Stimulated activated CD8-positive, alpha-beta memory T cell treated with anti-CD3 and anti-CD28 coated beads, Interleukin-4, amount 100 ng/mL, for 1 hour (primary cell): Measurements from ENCODE around the gene HELLS.
"Not testable (repeated sequence)": the region's sequence is repeated elsewhere in the genome, so short reads cannot be mapped to it uniquely, and the experiment has no call there.

Source experiments
- DNase-seq, 2 donors: peaks; one replicate each; pipeline ENCODE4 v3.0.0-alpha.2; 2020; ENCODE audit warnings: low read depth in 2 of 2, low spot score in 1 of 2

Gene HELLS

GRCh38 chr10:94545391-94546048 is at the start of gene HELLS:
Gene HELLS, plus strand, starts transcription at chr10:94545788. Its CDS starts 134 bp downstream, at chr10:94545922.
- DNase-seq, result peak; percentile 23 to 41

GRCh38 chr10:94496010-94496409 is 49.6 kb upstream of the HELLS start:
- no peak for DNase-seq

- no peak for DNase-seq
These were observed 48.9 kb upstream of the HELLS start for GRCh38 chr10:94496646-94497045.

- DNase-seq, result no peak
These were observed 45.5 kb upstream of the HELLS start for GRCh38 chr10:94500063-94500462.

DNA sequence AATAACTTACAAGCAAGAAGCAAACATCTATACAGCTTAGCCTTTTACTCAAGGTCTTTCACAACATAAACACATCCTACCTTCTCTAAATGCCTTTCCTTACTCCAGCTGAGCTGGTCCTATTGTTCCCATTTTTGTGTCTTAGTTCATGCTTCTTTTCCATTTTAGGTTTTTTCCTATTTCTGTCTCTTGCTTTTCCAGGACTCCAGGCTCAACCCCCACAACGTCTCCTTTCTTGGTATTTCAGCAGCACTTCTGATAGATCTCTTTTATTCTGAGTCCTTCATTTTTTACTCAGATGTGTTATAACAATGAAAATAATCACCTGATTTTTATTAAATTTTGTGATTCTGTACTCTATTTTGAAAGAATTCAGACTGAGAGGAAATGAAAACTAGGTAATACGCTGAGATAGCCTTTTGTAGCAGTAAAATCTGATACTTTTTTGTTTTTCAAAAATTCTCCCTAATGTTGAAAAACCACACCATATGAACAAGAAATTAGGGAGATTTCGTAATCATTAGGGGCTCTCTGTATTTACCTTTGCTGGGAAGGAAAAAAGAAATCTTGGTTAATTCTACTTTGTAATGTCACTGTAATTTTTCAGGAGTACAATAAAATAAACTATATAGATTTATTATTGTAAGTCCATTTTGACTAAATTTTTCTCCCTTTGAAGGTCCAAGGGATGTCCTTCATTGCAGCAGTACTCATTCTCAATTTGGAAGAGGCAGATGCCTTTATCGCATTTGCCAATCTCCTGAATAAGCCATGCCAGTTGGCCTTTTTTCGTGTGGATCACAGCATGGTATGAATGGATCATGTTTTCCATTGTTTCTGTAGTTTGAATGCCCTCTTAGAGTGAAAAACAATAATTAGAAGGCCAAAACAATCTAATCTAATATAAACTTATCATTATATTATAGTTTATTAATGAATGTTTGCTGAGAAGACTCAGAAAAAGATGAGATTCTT is 24.0 kb upstream of the HELLS start:
- DNase-seq, result no peak

- no peak for DNase-seq
These were observed 21.4 kb upstream of the HELLS start for GRCh38 chr10:94524146-94524545.

DNA sequence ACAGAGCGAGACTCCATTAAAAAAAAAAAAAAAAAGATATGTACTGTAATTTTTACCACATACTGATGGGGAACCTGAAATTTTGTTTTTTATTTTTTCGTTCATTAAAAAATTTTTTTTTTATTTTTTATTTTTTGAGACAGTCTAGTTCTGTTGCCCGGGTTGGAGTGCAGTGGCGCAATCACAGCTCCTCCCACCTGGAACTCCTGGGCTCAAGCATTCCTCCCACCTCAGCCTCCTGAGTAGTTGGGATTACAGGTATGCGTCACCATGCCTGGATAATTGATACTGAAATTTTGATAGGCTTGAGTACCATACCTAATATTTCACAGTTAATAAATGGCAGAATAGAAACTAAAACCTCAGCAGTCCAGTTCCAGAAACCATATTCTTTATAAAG is 20.9 kb upstream of the HELLS start:
- no peak for DNase-seq

DNA sequence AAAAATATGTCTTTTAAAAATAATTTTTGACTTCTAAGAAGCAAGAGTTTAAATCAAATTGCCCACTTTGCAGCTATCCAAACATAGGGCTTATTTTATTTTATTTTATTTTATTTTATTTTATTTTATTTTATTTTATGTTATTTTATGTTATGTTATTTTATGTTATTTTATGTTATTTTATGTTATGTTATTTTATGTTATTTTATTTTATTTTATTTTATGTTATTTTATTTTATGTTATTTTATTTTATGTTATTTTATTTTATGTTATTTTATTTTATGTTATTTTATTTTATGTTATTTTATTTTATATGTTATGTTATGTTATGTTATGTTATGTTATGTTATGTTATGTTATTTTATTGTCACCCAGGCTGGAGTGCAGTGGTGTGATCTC is 14.0 kb upstream of the HELLS start:
- DNase-seq, result not testable (repeated sequence)

GRCh38 chr10:94533027-94533426 is 12.6 kb upstream of the HELLS start:
- no peak for DNase-seq

GRCh38 chr10:94542282-94542681 is 3.3 kb upstream of the HELLS start:
- DNase-seq, result not testable (repeated sequence)

DNA sequence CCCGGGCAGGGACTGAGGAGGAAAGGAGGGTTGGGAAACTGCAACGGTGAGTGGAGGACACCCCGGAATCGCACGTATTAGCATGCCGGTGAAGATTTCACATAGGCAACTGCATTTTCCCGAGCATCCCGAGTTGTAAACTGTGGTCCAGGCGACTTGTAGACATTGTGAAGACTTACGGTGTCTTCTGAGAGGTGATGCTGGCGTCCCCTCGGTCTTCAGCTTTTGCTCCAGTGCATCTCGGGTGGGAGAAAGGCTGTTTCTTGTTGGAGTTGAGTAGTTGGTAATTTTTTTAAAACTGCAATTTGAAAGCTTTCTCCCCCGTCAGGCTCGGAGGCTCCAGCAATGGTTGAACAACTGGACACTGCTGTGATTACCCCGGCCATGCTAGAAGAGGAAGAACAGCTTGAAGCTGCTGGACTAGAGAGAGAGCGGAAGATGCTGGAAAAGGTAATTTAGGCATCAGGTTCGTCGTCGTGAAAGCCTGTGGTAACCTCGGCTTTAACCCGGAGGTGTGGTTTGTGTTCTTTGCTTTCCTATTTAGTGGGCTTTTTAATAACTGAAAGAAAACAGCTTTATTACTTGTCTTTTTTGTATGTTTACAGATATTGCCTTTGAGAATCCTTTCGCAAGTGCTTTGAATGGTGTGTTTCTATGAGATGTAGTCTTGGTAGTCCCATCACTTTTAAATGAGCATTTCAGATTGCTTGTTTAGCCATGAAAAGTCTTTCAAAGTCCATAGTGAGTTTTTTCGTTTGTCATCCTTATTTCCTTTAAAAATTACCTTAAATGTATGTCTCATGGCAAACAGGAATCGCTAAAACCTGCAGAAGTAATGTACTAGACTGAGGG is 687 bp downstream of the HELLS start:
- DNase-seq, result no peak

DNA sequence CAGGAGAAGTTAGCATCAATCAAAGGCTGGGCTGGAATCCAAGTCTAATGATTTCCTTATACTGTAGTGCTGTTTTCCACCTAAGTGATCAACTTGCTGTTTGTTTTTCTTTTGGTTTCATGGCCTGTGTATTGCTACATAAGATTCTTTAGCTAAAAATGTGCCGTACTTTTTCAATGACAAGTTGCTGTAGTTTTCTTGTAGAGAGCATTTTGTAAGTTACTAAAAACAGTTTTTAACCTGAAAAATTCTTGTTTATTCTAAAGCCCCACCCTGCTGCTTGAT is 1.3 kb downstream of the HELLS start:
- no peak for DNase-seq

DNA sequence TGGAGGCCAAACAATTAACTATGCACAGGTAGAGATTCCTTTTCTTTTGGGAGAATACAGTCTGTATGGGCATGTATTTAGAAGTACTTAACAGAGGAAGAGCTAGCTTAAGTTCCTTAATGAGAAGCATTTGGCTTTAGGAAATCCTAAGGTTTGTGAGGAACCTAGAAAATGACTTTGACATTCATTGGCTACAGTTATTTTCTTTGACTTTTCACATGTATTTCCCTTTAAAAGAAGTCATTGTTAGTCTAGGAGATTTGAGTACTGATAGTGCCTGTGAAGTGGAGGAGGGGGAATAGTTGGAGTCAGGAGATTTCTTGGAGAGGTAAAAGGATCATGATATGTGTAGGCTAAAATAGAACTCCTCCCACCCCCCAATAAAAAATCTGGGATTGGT is 3.6 kb downstream of the HELLS start:
- no peak for DNase-seq

- DNase-seq, result not testable (repeated sequence)
These were observed 22.2 kb downstream of the HELLS start for GRCh38 chr10:94567714-94568307.

GRCh38 chr10:94571081-94571480 is 25.5 kb downstream of the HELLS start:
- no peak for DNase-seq

DNA sequence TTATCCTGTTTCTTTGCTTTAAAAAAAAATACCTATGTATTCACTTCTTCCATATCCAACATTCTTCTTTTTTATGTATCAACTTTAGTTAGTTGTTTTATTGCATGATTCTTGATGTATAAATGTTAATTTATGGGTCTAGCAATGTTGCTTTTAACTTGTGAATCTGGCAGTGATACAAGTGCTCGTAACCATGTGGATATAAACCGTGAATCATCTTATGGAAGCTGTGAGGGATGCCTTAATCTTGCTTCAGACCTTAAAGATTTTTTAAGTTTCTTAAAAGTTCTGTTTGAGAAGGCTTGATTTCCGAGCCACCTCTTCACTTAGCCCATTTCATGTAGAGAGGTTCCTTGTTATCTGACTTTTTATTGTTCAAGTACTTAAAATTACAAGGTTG is 25.9 kb downstream of the HELLS start:
- no peak for DNase-seq

DNA sequence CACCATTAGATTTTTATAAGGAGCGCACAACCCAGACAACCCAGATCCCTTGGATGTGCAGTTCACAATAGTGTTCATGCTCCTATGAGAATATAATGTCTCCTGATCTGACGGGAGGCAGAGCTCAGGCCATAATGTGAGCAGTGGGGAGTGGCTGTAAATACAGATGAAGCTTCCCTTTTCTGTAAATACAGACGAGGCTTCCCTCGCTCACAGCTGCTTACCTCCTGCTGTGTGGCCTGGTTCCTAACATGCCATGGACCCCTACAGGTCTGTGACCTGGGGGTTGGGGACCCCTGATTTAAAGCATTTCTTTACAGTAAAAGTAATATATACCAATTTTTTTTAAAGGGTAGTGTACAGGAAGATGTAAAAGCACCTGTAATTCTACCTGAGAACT is 33.2 kb downstream of the HELLS start:
- DNase-seq, result no peak

GRCh38 chr10:94583124-94583523 is 37.5 kb downstream of the HELLS start:
- DNase-seq, result no peak

DNA sequence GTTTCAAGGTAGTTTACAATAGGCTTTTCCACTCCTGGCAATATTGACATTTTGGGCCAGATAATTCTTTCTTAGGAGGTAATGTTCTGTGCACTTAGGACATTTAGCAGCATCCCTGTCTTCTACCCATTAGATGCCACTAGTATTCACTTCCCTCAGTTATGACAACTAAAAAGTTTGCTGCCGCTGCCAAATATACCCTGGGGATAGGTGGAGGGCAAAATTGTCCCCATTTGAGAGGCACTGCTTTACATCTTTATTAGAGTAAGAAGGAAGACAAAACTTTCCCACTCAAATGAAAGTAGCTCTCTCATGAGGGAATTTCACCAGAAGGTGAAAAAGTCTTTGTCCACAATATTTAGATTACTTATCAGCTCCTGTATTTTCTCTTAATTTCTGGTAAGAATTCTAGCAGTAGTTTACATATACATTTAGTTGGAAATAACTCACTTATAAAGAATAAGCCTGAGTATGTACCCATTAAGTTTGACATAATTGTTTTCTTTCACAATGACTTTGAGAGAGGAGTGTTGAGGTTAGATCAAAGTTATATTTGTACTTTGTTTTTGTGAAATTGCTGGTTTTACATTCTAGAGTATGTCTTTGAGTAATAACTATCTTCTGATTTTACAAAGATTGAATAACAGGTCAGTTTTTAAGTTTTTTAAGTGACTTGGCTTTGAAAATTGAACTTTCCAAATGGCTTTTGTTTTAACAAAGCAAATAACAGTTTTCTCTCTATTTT is 46.0 kb downstream of the HELLS start:
- DNase-seq, result no peak

DNA sequence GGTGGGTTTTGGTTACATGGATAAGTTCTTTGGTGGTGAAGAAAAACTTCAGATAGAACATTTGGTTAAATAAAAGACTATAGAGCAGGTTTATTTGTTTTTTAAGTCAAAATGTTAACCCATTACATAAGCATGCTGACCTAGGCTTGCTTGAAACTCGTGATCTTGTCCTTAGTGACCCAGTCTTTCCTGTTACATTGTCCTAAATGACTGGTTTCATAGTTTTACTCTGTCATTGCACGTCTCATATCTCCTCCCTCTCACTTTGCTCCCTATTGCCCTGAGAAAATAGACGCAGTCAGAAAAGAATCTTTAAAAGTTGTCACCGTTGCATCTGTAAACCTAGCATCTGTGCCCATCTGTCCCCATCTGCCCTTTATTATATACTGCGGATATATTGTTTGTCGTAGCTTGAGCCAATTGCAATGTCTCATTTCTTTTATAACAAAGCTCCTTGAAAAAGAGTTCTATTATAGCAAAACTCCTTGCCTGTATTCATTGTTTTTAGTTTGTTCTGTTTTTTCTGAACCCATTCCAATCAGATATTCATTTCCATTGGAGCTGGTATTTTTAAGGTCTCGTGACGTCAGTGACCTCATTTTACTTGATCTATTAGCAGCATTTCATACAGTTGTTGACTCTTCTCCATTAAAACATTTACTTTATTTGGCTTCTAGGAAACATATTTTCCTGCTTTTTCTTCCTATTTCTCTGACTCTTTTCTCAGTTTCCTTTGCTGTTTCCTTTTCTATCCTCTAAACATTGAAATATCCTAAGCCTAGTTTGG is 57.3 kb downstream of the HELLS start:
- DNase-seq, result no peak
